Activated naive CD4-positive, alpha-beta T cell treated with anti-CD3 and anti-CD28 coated beads, Interleukin-2, amount 10 ng/mL, durations not matched to agents 5 hours and 36 hours (primary cell): Measurements from ENCODE around the gene TPMT. TPM values are rescaled to one million over a fixed set of nuclear protein-coding genes. Genes with fewer than 3 reads are reported as not detected.

Source experiments
- total RNA-seq, 2 experiments: library from RNA; stranded (reverse); gene quantifications; one replicate each; pipeline ENCODE4 v1.2.3, GENCODE V29; 2021

The TPMT gene
- 1 to 10 TPM; 5.3 to 5.9 TPM for total RNA-seq

GRCh38 chr6:18154507-18155149 lies at the start of gene TPMT:
Gene TPMT, minus strand, starts transcription at chr6:18155077. Its CDS starts 5,950 bp downstream, at chr6:18149127.

DNA sequence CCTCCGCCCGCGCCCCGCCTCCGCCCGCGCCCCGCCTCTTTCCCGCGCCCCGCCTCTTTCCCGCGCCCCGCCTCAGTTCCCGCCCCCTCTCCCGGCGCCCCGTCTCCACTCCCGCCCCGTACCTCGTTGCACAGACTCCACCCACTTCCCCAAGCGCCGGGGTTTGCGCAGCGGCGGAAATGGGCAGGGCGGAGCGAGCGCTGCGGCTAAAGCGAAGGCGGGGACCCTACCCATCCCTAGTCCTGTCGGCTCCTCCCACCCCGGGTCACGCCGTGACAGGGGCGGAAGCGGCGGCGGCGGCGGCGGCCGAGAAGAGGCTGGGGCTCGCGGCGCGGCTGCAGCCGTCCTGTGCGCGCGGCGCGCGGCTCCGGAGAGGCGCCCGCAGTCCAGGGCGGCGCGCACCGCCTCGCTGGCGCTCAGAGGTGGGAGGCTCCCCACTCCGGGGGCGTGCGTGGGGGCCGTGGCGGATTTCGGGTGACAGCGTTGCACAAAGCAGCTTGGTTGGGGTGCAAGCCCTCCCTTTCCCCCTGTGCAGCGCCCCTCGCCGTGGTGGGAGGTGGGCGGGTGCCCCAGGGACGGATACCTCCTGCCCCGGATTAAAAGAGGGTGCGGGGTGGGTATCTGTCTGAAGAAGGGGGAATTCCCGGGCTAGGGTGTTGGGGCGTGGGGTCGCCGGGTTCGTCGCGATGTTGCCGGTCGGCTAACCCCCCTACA lies 430 bp upstream of the TPMT start, which contains the start of gene KDM1B:
Gene KDM1B (plus strand): TSS at position 273 of the 714 bp plus-strand sequence. CDS start 4,474 bp downstream, outside the sequence.

GRCh38 chr6:18122128-18123093 lies 32.5 kb downstream of the TPMT start, which contains the start of gene NHLRC1:
Gene NHLRC1, minus strand, starts transcription at chr6:18122677. Its CDS starts 71 bp downstream, at chr6:18122606.

Other genes starting within 250 kb of the TPMT start
- under 1 TPM in 1 of 2 experiments, not detected in 1; 0.20 TPM for gene KIF13A, start 167.4 kb downstream of the TPMT start, total RNA-seq
- gene NHLRC1, start 32.4 kb downstream of the TPMT start, total RNA-seq = under 1 TPM; 0.55 to 0.78 TPM
- 10 to 100 TPM; 10.8 to 11.6 TPM for gene KDM1B, start 345 bp upstream of the TPMT start, total RNA-seq
- 100 to 1,000 TPM; 204 to 215 TPM for gene DEK, start 109.5 kb upstream of the TPMT start, total RNA-seq
- gene RNF144B, start 232.3 kb upstream of the TPMT start, total RNA-seq = 1 to 10 TPM; 2.2 to 2.8 TPM